Ascending aorta (tissue), 2 donors: ENCODE measurements around the gene RASSF8. TPM values are rescaled to one million over a fixed set of nuclear protein-coding genes. Genes with fewer than 3 reads are reported as not detected.

Source experiments
- DNase-seq, 2 donors: peaks; one replicate each; pipeline ENCODE4 v3.0.0-alpha.2; 2019; ENCODE audit warnings: low spot score in 2 of 2
- H3K27ac ChIP-seq, 2 donors: fragments of 200-600 bp; sonication (generic); one replicate each; pipeline ENCODE4 v1.5.1; 2016 to 2017; ENCODE audit warnings: mild to moderate bottlenecking in 1 of 2
- H3K27me3 ChIP-seq: fragments of 200-600 bp; sonication (generic); one replicate; pipeline ENCODE4 v1.5.1; 2017
- H3K36me3 ChIP-seq, 2 donors: fragments of 200-600 bp; sonication (generic); one replicate each; pipeline ENCODE4 v1.5.1; 2016
- H3K4me1 ChIP-seq, 2 donors: fragments of 200-600 bp; sonication (generic); one replicate each; pipeline ENCODE4 v1.5.1; 2016 to 2017; ENCODE audit warnings: mild to moderate bottlenecking in 1 of 2
- H3K4me3 ChIP-seq, 2 donors: fragments of 200-600 bp; sonication (generic); one replicate each; pipeline ENCODE4 v1.5.1; 2016 to 2017; ENCODE audit warnings: mild to moderate bottlenecking in 1 of 2
- H3K9me3 ChIP-seq, 2 donors: fragments of 200-600 bp; sonication (generic); one replicate each; pipeline ENCODE4 v1.5.1; 2016
- CTCF ChIP-seq, 3 experiments: fragments of 200-600 bp in 2 of 3; fragments of 450-650 bp in 1 of 3; sonication (generic) in 2 of 3; IDR thresholded peaks; one replicate each; pipeline ENCODE4 v1.5.1; 2016 to 2019; ENCODE audit warnings: antibody characterized with exemption in 3 of 3, mild to moderate bottlenecking in 1 of 3, moderate library complexity in 1 of 3
- intact Hi-C: fragments of 100-400 bp; cut with DNase I; formaldehyde crosslinking; loops from one replicate; pipeline ENCODE4 v1.15.1; 2023
- total RNA-seq: library from RNA; depleted of rRNA; stranded (reverse); fragments of >200 nt; gene quantifications from one replicate; pipeline ENCODE4 v1.1.0, GENCODE V29; 2016

RASSF8 gene
- total RNA-seq, 1 donor from 2014 or later, result 92.1 TPM

DNA sequence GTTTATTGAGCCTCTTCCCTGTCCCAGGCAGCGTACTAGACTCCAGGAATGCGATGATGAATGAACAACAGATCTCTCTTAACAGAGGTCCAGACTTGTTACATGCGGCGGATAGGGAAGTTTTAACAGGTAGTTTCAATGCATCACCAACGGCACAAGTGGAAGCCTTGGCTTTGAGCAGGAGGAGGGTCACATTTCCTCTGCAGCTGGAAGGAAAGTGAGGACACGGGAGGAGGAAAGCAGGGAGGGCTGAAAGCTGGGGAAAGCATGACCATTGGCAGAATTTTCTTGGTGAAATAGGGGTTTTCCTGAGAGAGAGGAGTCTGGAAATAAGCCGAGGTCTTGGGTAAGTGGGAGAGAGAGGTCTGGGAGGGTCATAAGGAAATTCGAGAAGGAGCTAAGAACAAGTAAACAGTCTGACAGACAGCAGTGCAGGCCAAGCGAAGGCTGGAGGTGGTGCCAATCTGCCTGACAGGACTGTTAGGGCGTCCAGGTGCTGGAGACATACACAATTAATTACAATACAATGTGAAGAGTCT lies 150.9 kb downstream of the RASSF8 start:
- Histone ChIP-seq H3K4me3 (no peak overlapping the region), H3K4me1 (peaks cover 0 to 6% of the 10 kb centered on the region in 2 donors), H3K27ac (peak overlapping the region; percentile 52 to 62), H3K27me3 (no peaks in the 10 kb centered on the region), H3K36me3 (no peaks in the 10 kb centered on the region), H3K9me3 (no peaks in the 10 kb centered on the region)
- intact Hi-C loops, result no loop called here
- DNase-seq, result no peak
- TF ChIP-seq CTCF (IDR thresholded peaks at IDR 0.05), result no peak

GRCh38 chr12:26112232-26112631 lies 153.8 kb downstream of the RASSF8 start:
- H3K27ac ChIP-seq, result peak overlapping the region in 1 of 2 donors; percentile 89
- no peak overlapping the region for H3K4me3 ChIP-seq
- H3K9me3 ChIP-seq, result no peaks in the 10 kb centered on the region
- no peak for TF ChIP-seq CTCF (IDR thresholded peaks at IDR 0.05)
- H3K27me3 ChIP-seq, result no peaks in the 10 kb centered on the region
- no peaks in the 10 kb centered on the region for H3K36me3 ChIP-seq
- H3K4me1 ChIP-seq, result peaks cover 0 to 12% of the 10 kb centered on the region in 2 donors
- no peak for DNase-seq
- intact Hi-C loops, result loop anchor here (5.0 to 10.0 kb wide), 5 partner anchors 40 to 917 kb away; partner anchors contain the start of genes DNAI7, ETFRF1, FGFR1OP2 and INTS13

DNA sequence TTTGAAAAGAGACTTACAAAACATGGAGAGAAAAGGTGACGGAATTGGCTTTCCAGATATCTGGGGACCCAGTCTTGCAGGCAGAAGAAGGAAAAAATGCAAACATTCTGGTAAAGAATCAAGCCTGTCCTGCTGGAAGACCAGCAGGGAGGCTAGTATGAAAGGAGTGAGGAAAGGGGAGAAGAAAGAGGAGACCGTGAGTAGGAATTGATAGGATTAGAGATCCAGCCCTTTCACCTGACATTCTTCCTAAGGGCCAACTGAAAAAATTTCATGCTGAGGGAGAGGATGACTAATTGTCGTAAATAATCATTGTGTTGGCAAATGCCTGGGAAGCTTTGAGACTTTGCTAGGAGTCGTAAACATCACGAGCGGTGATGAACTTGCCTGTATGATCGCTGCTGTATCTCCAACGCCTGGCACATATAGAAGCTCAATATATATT lies 154.2 kb downstream of the RASSF8 start:
- Histone ChIP-seq H3K4me3 (no peak overlapping the region), H3K4me1 (peaks cover 0 to 12% of the 10 kb centered on the region in 2 donors), H3K27ac (peak overlapping the region; percentile 89 to 92), H3K27me3 (no peaks in the 10 kb centered on the region), H3K9me3 (no peaks in the 10 kb centered on the region), H3K36me3 (no peaks in the 10 kb centered on the region)
- no peak for TF ChIP-seq CTCF (IDR thresholded peaks at IDR 0.05)
- DNase-seq, result no peak
- intact Hi-C loops, result loop anchor here (5.0 to 10.0 kb wide), 5 partner anchors 40 to 918 kb away; partner anchors contain the start of genes DNAI7, ETFRF1, FGFR1OP2 and INTS13

DNA sequence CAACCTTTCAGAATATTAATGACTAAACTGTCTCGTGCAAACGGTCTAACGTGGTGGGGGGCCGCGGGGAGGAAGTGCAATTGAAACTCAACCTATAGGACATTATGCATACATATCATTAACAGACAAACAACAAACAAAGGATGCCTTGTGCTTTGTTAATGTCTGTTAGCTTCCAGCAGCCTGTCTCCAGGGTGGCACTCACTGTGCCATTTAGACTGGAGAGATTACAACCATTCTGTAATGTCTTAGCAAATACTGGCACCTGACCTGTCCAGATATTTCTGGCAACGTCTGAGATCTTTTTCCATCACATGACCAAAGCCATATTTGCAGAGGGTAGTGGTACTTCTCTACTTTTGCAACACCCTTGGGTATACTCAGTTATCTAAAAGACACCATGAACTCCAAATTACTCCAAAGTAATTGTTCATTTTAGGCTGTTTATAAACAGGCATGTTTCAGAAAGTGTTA lies 154.7 kb downstream of the RASSF8 start:
- peak overlapping the region; percentile 57 for H3K4me3 ChIP-seq
- DNase-seq, result no peak
- peak overlapping the region; percentile 89 to 92 for H3K27ac ChIP-seq
- no peaks in the 10 kb centered on the region for H3K36me3 ChIP-seq
- intact Hi-C loops, result loop anchor here (5.0 to 10.0 kb wide), 5 partner anchors 39 to 918 kb away; partner anchors contain the start of genes DNAI7, ETFRF1, FGFR1OP2 and INTS13
- H3K9me3 ChIP-seq, result no peaks in the 10 kb centered on the region
- no peaks in the 10 kb centered on the region for H3K27me3 ChIP-seq
- peaks cover 0 to 12% of the 10 kb centered on the region in 2 donors for H3K4me1 ChIP-seq
- TF ChIP-seq CTCF (IDR thresholded peaks at IDR 0.05), result no peak

GRCh38 chr12:26113853-26114719 lies 155.6 kb downstream of the RASSF8 start:
- intact Hi-C loops, result loop anchor here (1.0 to 10.0 kb wide), 7 partner anchors 8 to 919 kb away; partner anchors contain the start of genes DNAI7, ETFRF1, FGFR1OP2 and INTS13
- Histone ChIP-seq H3K36me3 (no peaks in the 10 kb centered on the region), H3K27me3 (no peaks in the 10 kb centered on the region), H3K4me3 (peak overlapping the region; percentile 57), H3K27ac (peak overlapping the region; percentile 89 to 92), H3K4me1 (peaks cover 0 to 17% of the 10 kb centered on the region in 2 donors), H3K9me3 (no peaks in the 10 kb centered on the region)
- DNase-seq, result peak; percentile 81 to 97
- peak; percentile 24 to 38 (median 26) for TF ChIP-seq CTCF (IDR thresholded peaks at IDR 0.05)
